HG03342 (cell line): ENCODE data around the gene NIPSNAP2.
A peak's percentile ranks its signal among the peaks of the same experiment; 100 is the strongest.
"Not testable (repeated sequence)": the region's sequence is repeated elsewhere in the genome, so short reads cannot be mapped to it uniquely, and the experiment has no call there.

ENCODE experiments used
- ATAC-seq: cut with Tn5 transposase; IDR thresholded peaks from one replicate; pipeline ENCODE4 v1.9.1; 2021; ENCODE audit warnings: mild to moderate bottlenecking, moderate library complexity; ENCODE audit not compliant: unreplicated experiment

NIPSNAP2 gene

DNA sequence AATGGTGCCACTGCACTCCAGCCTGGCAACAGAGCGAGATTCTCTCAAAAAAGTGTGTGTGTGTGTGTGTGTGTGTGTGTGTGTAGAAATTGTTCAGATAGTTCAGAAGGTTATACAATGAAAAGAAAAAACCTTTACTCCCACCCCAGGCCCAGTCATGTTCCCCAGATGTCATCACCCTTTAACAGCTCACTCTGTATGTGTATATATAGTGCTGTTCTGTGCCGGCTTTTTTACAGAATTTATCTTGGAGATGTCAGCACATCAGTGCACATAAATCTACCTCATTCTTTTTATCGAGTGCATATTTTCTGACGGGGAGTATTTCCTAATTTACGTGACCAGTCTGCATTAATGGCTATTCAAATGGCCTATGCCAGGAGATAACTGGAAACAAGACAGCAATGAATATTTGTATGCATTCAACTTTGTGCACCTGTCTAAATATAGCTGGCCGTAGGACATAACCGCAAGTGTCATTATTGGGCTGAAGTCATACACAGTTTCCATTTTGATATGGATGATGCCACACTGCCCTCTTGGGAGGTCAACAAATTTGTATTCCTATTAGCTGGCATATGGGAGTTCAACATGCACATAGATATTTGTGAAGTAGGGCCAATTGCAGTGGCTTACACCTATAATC is 11.7 kb downstream of the NIPSNAP2 start:
- ATAC-seq = no peak

DNA sequence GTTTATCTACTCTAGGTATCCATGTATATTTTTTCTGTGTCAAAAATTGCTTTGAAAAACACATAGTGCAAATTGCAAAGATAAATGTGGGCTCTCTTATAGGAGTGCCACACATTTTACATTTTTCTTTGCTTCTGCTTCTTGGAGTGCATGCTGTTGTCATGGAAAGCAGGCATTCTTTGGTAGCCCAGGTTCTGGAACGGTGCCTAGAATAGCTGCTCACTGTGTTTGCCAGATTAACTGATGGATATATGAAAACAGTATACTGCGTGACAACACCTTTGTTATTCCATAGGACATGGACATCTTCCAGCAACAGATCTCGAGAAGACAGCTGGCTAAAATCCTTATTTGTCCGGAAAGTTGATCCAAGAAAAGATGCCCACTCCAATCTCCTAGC is 13.4 kb downstream of the NIPSNAP2 start:
- ATAC-seq = no peak

DNA sequence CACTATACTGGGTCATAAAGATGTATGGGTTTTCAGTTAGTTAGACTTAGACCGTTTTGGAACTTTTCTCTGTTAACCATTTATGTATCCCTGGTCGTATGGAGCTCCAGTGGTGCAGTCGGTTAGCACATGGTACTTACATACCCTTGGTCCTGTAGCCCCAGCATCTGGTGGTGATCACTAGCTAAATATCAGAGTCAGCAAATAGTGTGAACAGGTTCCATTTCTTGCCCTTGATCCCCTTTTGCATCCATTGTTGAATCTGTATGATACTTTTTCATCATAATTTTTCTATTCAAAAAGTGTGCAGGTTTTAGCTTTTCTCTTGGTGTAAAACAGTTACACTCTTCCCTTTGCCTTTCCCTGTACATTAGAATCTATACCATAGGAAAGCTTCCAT is 15.9 kb downstream of the NIPSNAP2 start:
- ATAC-seq = no peak

DNA sequence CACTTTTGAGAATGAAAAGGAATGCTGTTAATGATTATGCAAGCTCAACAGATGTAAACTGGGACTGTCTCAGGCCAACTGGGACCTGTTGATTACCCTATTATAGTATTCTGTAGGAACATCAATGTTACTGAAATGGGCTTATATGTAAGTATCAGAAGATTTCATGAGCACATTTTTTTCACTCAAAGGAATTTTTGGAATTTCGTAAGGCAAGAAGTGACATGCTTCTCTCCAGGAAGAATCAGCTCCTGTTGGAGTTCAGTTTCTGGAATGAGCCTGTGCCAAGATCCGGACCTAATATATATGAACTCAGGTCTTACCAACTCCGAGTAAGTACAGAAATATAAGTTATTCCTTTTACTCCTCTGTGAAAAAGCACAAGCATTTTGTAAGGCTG is 19.2 kb downstream of the NIPSNAP2 start:
- ATAC-seq = no peak

DNA sequence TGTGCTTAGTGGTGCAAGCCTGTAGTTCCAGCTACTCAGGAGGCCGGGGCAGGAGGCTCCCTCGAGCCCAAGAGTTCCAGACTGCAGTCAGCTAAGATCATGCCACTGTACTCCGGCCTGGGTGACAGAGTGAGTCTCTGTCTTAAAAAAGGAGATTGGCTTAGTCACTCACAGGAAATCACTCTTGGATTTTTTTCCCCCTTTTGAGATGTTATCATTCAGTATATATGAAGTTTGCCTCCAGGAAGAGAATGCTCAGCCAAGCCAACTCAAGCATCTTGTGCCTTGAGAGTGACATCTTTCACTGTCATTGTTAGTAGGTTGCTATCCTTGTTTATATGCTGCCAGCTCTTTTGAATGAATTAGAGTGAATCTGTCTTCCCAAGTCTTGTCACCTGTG is 28.0 kb downstream of the NIPSNAP2 start:
- ATAC-seq = no peak

DNA sequence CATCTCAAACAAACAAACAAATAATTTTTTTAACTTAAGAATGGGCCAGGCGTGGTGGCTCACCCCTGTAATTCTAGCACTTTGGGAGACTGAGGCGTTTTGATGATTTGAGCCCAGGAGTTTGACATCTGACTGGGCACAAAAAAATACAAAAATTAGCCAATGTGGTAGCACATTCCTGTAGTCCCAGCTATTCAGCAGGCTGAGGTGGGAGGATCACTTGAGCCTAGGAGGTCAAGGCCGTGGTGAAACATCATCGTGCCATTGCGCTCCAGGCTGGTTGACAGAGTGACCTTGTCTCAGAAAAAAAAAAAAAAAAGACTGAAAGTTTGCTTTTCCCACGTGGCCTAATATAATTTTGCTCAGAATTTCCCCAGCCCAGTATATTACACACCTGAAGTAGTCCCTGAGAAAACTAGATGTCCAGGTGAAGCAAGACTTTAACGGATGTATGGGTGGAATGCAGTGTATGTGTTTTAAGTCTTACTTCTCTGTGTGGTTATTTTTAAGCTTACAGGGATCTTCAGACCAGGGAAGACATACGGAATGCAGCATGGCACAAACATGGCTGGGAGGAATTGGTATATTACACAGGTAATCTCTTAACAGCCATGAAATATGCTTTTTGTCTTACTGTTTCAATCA is 32.6 kb downstream of the NIPSNAP2 start:
- no peak for ATAC-seq

DNA sequence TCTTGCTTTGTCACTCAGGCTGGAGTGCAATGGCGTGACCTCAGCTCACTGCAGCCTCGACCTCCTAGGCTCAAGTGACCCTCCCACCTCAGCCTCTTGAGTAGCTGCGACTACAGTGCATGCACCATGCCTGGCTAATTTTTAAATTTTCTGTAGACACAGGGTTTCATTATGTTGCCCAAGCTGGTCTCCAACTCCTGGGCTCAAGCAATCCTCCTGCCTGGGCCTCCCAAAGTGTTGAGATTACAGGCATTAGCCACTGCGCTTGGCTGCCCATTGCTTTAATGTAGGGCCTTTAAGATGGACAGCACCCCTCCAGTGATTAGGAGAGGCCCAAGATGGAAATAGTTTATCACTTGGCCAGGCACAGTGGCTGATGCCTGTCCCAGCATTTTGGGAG is 39.4 kb downstream of the NIPSNAP2 start:
- no peak for ATAC-seq

DNA sequence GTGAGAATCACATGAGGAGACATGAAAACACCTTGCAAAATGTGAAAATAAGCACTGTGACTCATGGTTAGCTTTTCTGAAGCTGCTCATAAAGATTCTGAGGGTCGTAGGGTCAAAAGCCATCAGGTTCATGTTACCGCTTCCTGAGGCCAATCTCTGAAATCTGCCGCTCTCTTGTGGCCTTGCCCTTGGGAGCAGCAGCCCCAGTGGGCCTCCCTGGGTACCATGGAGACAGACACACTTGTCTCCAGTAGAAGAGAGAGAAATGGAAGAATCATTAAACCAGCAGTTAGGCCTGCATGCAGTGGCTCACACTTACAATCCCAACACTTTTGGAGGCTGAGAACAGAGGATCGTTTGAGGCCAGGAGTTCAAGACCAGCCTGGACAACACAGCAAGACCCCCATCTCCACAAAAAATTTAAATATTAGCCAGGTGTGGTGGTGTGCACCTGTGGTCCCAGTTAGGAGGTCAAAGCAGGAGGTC is 42.8 kb downstream of the NIPSNAP2 start:
- ATAC-seq = no peak

DNA sequence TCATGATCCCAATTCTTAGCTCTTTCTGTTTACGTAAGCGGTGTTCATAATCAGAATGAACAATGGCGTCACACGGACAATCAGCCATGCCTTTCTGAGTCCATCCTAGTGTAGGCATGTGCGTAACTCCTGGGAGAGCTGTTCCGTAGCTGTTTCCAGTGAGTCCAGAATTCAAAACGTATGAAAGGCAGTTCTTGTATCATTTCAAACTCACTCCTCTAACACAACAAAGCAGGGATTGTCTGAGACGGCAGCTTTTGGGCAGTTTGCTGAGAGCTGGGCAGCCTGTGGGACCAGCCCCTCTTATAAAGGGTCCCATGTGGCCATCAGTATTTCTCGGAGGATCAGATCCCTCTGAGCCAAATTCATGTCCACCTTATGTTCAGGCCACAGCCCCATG is 43.5 kb downstream of the NIPSNAP2 start:
- no peak for ATAC-seq

DNA sequence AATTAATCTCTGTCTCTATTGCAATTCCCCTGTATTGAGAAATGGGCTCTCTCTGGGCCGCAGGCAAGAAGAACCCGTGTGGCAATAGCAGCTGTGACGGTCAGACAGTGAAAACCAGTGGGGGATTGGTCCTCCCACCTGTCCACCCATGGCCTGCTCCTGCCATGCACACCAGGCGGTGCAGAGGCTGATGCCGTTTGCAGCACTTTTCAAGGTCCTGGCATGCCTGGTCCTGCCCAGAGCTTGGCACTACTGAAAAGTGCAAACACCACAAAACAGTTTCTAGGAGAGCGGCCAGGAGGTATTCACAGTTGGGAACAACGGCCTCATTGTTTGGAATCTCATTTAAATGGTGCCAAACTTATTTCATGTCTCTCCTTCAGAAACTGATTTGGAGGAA is 45.3 kb downstream of the NIPSNAP2 start:
- no peak for ATAC-seq

DNA sequence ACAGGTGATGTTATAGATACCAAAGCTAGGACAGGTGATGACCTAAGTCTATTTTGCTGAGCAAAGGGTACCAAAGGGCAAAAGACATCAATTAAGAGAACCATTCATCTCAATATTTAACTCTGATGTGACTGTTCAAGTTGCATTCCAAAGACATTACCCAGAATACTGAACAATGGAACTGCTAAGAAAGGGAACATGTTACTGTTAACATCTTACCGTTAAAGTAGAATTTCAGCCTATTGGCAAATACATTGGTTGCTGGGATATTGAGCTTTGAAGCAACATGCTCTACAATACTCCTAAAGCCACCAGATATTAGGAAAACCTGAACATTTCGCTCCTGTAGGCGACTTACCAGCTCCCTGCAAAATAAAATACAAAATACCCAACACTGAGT is 52.6 kb downstream of the NIPSNAP2 start:
- ATAC-seq = not testable (repeated sequence)

DNA sequence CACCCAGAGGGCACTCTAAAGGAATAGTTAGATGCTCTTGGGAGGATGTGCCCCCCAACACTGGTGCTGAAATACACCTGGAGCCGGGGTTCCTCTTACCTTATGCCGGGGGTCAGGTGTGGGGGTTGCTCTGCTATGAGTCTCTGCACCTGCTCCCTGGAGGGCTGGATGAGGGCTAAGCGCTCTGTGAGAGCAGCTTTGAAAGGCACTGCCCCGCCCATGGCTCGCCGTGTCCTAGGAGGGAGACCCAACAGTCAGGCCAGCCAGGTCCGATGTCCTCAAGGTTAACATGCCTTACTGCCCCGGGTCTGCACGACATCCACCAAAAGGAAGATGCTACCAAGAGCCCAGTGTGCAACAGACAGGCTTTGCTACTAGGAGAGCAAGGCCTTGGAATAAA is 55.1 kb downstream of the NIPSNAP2 start:
- ATAC-seq = no peak

DNA sequence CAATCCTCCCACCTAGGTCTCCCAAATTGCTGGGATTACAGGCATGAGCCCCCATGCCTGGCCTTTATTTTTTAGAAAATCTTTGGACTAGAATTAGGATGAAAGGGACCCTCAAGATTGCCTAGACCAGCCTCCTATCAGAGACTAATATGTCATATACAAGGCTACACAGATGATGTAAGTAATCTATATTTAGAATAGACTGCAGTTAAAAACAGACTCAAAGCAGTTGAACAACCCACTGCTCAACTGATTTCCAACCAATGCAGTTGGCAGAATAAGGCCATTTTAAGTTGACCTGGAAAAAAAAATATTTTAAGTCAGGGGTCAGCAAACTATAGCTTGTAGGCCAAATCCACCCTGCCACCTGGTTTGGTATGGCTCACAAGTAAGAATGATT is 59.1 kb downstream of the NIPSNAP2 start:
- ATAC-seq = no peak

DNA sequence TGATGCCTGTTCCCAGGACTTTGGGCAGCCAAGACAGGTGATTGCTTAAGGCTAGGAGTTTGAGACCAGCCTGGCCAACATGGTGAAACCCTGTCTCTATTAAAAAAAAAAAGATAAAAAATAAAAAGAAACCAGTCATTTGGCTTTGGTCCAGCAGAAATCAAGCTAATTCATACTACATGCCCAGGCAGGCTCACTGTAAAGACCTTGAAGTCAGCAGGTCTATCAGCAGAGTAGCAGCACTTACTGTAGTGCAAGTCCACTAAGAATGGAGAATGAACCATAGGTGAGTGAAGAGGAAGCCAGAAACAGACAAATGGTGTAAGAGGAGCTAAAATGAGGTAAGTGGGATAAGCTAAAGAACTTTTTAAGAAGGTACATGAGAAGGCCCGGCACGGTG is 62.2 kb downstream of the NIPSNAP2 start:
- no peak for ATAC-seq

DNA sequence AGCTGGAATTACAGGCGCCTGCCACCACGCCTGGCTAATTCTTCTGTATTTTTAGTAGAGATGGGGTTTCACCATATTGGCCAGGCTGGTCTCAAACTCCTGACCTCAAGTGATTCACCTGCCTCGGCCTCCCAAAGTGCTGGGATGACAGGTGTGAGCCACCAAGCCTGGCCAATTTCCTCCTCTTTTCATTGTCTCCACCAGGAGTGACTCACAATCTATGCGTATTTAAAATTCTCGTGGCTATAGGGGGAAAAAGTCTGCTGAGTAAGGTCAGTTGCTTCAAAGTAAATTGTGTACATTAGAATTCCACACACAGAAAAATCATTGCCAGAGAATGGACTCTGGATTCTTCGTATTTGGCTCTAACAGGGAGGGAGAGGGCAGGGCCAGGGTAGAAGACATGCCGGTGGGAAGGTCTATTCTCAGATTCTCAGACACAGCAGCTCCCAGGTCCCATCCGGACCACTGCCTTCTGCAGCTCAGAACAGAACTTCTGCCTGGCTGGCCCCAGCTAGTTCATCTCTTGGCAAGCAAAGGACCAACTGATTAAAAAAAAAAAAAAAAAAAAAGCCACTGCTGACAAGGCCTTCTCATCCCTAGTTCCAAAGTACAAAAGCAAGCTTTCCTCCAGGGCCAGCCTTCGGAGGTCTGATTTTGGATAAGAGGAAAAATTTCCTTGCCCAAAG is 64.7 kb downstream of the NIPSNAP2 start:
- no peak for ATAC-seq

DNA sequence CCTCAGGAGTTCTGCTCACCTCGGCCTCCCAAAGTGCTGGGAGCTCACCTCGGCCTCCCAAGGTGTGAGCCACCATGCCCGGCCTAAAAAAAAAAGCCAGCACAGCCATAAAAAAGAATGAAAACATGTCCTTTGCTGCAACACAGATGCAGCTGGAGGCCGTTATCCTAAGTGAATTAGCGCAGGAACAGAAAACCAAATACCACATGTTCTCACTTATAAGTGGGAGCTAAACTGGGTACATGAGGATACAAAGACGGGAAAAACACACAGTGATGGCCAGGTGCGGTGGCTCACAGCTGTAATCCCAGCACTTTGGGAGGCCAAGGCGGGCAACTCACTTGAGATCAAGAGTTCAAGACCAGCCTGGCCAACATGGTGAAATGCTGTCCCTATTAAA is 66.0 kb downstream of the NIPSNAP2 start:
- ATAC-seq = no peak

DNA sequence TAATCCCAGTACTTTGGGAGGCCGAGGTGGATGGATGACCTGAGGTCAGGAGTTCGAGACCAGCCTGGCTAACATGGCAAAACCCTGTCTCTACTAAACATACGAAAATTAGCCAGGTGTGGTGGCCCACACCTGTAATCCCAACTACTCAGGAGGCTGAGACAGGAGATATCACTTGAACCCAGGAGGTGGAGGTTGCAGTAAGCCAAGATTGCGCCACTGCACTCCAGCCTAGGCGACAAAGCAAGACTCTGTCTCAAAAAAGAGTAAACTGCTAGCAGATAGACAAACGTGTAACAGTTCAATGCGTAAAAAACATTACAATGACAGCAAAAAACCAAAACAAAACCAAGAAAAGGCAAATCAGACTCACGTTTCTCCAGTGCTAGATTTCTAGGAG is 67.2 kb downstream of the NIPSNAP2 start:
- not testable (repeated sequence) for ATAC-seq

DNA sequence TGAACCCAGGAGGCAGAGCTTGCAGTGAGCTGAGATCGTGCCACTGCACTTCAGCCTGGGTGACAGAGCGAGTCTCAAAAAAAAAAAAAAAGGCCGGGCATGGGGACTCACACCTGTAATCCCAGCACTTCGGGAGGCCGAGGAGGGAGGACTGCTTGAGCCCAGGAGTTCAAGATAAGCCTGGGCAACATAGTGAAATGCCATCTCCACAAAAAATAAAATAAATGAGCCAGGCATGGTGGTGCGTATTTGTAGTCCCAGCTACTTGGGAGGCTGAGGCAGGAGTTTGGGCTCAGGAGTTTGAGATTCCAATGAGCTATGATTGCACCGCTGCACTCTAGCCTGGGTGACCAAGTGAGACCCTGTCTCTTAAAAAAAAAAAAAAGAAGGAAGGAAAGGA is 68.2 kb downstream of the NIPSNAP2 start:
- not testable (repeated sequence) for ATAC-seq

DNA sequence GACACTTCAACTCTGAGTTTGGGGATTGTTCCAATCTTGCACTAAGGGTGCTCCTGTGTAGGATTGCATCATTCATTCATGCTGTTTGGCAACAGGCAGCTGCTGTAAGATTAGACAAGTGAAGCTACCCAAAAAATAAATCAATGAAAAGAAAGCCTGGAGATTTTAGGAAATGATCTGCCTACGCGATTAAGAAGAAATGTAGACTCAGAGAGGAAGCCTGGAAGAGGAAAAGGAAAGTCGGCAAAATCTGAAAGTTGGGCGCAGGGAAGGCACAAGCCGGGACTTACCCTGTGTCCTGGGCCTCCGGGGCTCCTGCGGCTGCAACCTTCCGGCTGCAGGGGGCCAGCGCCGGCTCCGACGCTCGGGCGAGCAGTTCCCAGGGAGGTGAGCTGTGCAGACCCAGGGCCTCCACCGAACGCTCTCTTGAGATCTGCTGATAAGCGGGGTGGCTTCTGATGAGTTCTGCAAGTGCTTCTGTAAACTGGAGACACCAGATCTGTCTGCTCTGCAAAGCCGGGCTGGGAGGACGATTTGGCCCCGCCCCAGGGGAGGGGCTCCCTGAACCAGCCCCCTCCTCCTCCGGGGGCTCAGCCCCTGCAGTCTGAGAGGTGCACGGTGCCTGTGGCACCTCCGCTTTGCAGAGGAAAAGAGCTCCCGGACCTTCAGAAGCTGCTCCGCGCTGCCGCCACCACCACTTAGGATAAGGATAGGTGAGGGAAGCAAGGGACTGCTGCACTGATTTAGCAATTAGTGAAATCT is 69.5 kb downstream of the NIPSNAP2 start:
- peak; percentile 94 for ATAC-seq

DNA sequence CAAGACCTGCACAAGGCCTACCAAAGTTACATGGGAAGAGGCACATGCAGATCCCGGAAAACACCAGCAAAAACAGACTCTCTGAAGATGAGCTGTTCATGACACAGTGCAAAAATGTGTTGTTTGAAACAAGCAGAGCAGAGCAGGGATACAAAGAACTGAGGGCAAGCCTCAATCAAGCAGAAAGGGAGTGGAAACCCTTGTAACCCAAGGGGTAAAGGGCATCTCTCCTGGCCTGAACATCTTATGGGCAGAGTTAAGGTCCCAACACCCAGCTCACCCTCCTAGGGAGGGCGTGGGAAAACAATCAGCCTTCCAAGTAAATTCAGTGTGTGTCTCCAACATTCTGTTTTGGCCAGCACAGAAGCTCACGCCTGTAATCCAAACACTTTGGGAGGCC is 76.3 kb downstream of the NIPSNAP2 start:
- ATAC-seq = no peak

DNA sequence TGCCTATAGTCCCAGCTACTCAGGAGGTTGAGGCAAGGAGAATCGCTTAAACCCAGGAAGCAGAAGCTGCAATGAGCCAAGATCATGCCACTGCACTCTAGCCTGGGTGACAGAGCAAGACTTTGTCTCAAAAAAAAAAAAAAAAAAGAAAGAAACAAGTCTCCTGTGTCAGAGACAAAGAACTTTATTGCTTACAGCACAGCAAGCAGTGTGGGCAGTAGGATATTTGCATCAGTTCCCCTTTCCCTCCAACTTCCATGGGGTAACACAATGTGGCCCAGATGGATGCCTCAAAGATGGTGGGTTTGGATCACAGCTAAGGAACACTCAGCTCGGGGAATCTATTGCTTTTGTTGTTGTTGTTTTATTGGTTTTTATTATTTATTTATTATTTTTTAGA is 81.4 kb downstream of the NIPSNAP2 start:
- not testable (repeated sequence) for ATAC-seq
